GM18519 (cell line): ENCODE data around the gene DUS2.
"Not testable (repeated sequence)": the region's sequence is repeated elsewhere in the genome, so short reads cannot be mapped to it uniquely, and the experiment has no call there.

ENCODE experiments used
- ATAC-seq: cut with Tn5 transposase; IDR thresholded peaks from one replicate; pipeline ENCODE4 v1.9.1; 2021; ENCODE audit warnings: mild to moderate bottlenecking, moderate library complexity; ENCODE audit not compliant: unreplicated experiment, low FRiP score

DUS2 gene

GRCh38 chr16:68022728-68023537, at the start of gene DUS2, which contains the start of gene DDX28:
TSS of gene DUS2 (plus strand) at chr16:68023284. CDS start at chr16:68038024, 14,740 bp downstream.
TSS of gene DDX28 (minus strand) at chr16:68023232. CDS start at chr16:68023202, 30 bp downstream.
- ATAC-seq = peak; percentile 56

- no peak for ATAC-seq
Measured at GRCh38 chr16:67975321-67976105, 47.6 kb upstream of the DUS2 start.

- no peak for ATAC-seq
Measured at GRCh38 chr16:67976205-67976604, 46.9 kb upstream of the DUS2 start.

GRCh38 chr16:67977005-67977404, 46.1 kb upstream of the DUS2 start:
- no peak for ATAC-seq

- no peak for ATAC-seq
Measured at GRCh38 chr16:67977469-67978227, 45.4 kb upstream of the DUS2 start.

GRCh38 chr16:67979955-67980678, 43.0 kb upstream of the DUS2 start, which contains the start of gene DPEP3:
TSS of gene DPEP3 (minus strand) at chr16:67980499. CDS start at chr16:67980380, 119 bp downstream.
- ATAC-seq = no peak

- no peak for ATAC-seq
Measured at GRCh38 chr16:67982011-67982696, 40.9 kb upstream of the DUS2 start.

- ATAC-seq = no peak
Measured at GRCh38 chr16:67986949-67987348, 36.1 kb upstream of the DUS2 start.

- ATAC-seq = no peak
Measured at GRCh38 chr16:67987460-67988160, 35.5 kb upstream of the DUS2 start.

GRCh38 chr16:67988675-67989074, 34.4 kb upstream of the DUS2 start:
- ATAC-seq = no peak

GRCh38 chr16:67989322-67990017, 33.6 kb upstream of the DUS2 start:
- no peak for ATAC-seq

GRCh38 chr16:67990018-67990386, 33.1 kb upstream of the DUS2 start:
- no peak for ATAC-seq

GRCh38 chr16:67992661-67993206, 30.4 kb upstream of the DUS2 start:
- no peak for ATAC-seq

- no peak for ATAC-seq
Measured at GRCh38 chr16:67993207-67994039, 29.7 kb upstream of the DUS2 start.

GRCh38 chr16:67994040-67994408, 29.1 kb upstream of the DUS2 start:
- ATAC-seq = not testable (repeated sequence)

- ATAC-seq = no peak
Measured at GRCh38 chr16:67995423-67995822, 27.7 kb upstream of the DUS2 start.

GRCh38 chr16:67996666-67997065, 26.4 kb upstream of the DUS2 start:
- ATAC-seq = no peak
